HEK293 (cell line): ENCODE results near the gene CHRD.

ENCODE experiments used
- TCF7L2 ChIP-seq: IDR thresholded peaks from 2 replicates; pipeline ENCODE4 v1.6.1; 2011; ENCODE audit warnings: low read depth, mild to moderate bottlenecking, inconsistent platforms, low read length, moderate library complexity, borderline replicate concordance
- ZBTB8A ChIP-seq: fragments of 450-650 bp; formaldehyde crosslinking; IDR thresholded peaks from 2 replicates; pipeline ENCODE4 v1.5.1; 2016; ENCODE audit warnings: missing biosample characterization, missing genetic modification characterization

DNA sequence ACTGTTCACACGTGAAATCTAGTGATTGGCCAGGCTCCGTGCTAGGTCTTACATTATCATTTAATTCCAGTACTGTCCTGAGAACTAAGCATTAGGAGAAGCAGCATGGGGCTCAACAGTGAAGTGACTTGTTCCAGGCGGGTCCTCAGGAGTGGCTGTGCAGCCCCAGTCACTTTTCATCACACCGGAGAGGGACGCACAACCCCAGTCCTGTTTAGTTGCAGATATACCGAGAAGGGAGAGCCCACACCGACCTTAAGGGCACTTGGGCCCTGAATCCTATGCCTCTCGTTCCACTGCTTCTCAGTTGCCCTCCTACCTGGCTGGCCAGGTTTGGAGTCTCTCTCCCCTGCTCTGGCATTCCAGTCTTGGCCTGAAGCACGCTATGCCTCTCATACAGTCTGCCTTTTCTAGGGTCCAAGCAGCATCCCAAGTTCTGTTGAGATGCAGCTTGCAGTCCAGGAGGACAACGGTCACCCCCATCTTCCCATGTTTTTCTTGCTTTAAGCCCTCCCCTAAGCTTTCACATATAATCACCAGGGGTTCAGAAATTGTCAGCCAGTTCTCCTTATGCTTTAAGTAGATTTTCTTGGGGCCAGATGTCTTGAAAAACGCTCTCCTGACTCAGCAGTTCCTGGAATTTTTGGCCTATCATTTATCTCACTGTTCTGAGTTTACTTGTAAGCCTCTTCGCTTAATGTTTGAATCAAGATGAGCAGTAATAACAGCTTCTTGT, 32.4 kb upstream of the CHRD start:
- TF ChIP-seq ZBTB8A (no peak), TCF7L2 (no peak)
